Calu3 (cell line): ENCODE results near the gene FAHD2A. TPM values are rescaled to one million over a fixed set of nuclear protein-coding genes. Genes with fewer than 3 reads are reported as not detected.

Source experiments
- BruUV-seq: library from RNA; stranded (reverse); fragments of 400-500 nt; replicated peaks from 2 replicates; lab custom pipeline; 2021; lab: Mats Ljungman, UMichigan
- CTCF ChIA-PET: fragments of 300-600 bp; sonication (Branson Sonifier 250); formaldehyde crosslinking; loops from one replicate; lab custom pipeline; 2022; ENCODE audit warnings: antibody characterized with exemption; lab: Charles Lee
- DNase-seq: peaks from one replicate; pipeline ENCODE4 v3.0.0; 2022
- H3K27ac Mint-ChIP-seq: one replicate; pipeline ENCODE4 v1.8.0; 2022; ENCODE audit warnings: mixed read lengths; ENCODE audit not compliant: unreplicated experiment
- H3K27me3 Mint-ChIP-seq: one replicate; pipeline ENCODE4 v1.8.0; 2022; ENCODE audit warnings: mixed read lengths; ENCODE audit not compliant: unreplicated experiment
- H3K36me3 Mint-ChIP-seq: one replicate; pipeline ENCODE4 v1.8.0; 2022; ENCODE audit warnings: mild to moderate bottlenecking, moderate library complexity, mixed read lengths; ENCODE audit not compliant: insufficient read depth, unreplicated experiment
- H3K4me1 Mint-ChIP-seq: one replicate; pipeline ENCODE4 v1.8.0; 2022; ENCODE audit warnings: mild to moderate bottlenecking, low read depth, mixed read lengths; ENCODE audit not compliant: unreplicated experiment
- H3K4me3 Mint-ChIP-seq: one replicate; pipeline ENCODE4 v1.8.0; 2022; ENCODE audit warnings: mild to moderate bottlenecking, low read depth, moderate library complexity, mixed read lengths; ENCODE audit not compliant: unreplicated experiment
- H3K9me3 Mint-ChIP-seq: one replicate; pipeline ENCODE4 v1.8.0; 2022; ENCODE audit warnings: low read depth, mixed read lengths; ENCODE audit not compliant: unreplicated experiment
- CTCF ChIP-seq: fragments of 200-600 bp; IDR thresholded peaks from one replicate; pipeline ENCODE4 v1.8.0; 2022; ENCODE audit warnings: antibody characterized with exemption; ENCODE audit not compliant: unreplicated experiment
- intact Hi-C: fragments of 100-400 bp; cut with micrococcal nuclease; formaldehyde crosslinking; loops from one replicate; pipeline ENCODE4 v1.10.0; 2022; ENCODE audit not compliant: unreplicated experiment
- total RNA-seq: library from RNA; stranded (reverse); gene quantifications from 2 replicates; pipeline ENCODE4 v1.2.3, GENCODE V29; 2022

FAHD2A gene
- total RNA-seq, 1 experiment from 2014 or later: 29.1 TPM

GRCh38 chr2:95388856-95389244, 13.7 kb upstream of the FAHD2A start:
- Mint-ChIP-seq H3K36me3 (no peaks in the 10 kb centered on the region), H3K4me3 (no peak overlapping the region), H3K27ac (no peak overlapping the region), H3K4me1 (no peaks in the 10 kb centered on the region), H3K9me3 (no peaks in the 10 kb centered on the region), H3K27me3 (no peaks in the 10 kb centered on the region)
- CTCF ChIA-PET: interaction anchor here (0.6 to 1.3 kb wide), 5 partner anchors 9 to 157 kb away, joined by 3 to 5 read pairs (median 3); partner anchors contain the start of gene FAHD2A
- no TSS peak for BruUV-seq
- intact Hi-C loops: no loop called here
- DNase-seq: no peak
- no peak for TF ChIP-seq CTCF

GRCh38 chr2:95389245-95390119, 13.0 kb upstream of the FAHD2A start:
- intact Hi-C loops: no loop called here
- no TSS peak for BruUV-seq
- Mint-ChIP-seq H3K9me3 (no peaks in the 10 kb centered on the region), H3K27me3 (no peaks in the 10 kb centered on the region), H3K4me1 (no peaks in the 10 kb centered on the region), H3K36me3 (no peaks in the 10 kb centered on the region), H3K4me3 (no peak overlapping the region), H3K27ac (no peak overlapping the region)
- peak; percentile 64 for DNase-seq
- peak; percentile 81 for TF ChIP-seq CTCF
- CTCF ChIA-PET: interaction anchor here (0.6 to 1.3 kb wide), 6 partner anchors 9 to 1160 kb away, joined by 3 to 5 read pairs (median 3); partner anchors contain the start of gene FAHD2A

GRCh38 chr2:95390272-95390880, 12.1 kb upstream of the FAHD2A start:
- peaks cover 5% of the 10 kb centered on the region for H3K27me3 Mint-ChIP-seq
- intact Hi-C loops: no loop called here
- CTCF ChIA-PET: no interaction called here

GRCh38 chr2:95390881-95391321, 11.6 kb upstream of the FAHD2A start:
- no peak for DNase-seq
- Mint-ChIP-seq H3K4me3 (no peak overlapping the region), H3K4me1 (no peaks in the 10 kb centered on the region), H3K36me3 (no peaks in the 10 kb centered on the region), H3K27me3 (peaks cover 11% of the 10 kb centered on the region), H3K27ac (no peak overlapping the region), H3K9me3 (no peaks in the 10 kb centered on the region)
- CTCF ChIA-PET: no interaction called here
- no TSS peak for BruUV-seq
- intact Hi-C loops: no loop called here
- no peak for TF ChIP-seq CTCF

More at GRCh38 chr2:95390272-95390880, 12.1 kb upstream of the FAHD2A start:
- DNase-seq: no peak
- no TSS peak for BruUV-seq
- TF ChIP-seq CTCF: no peak
- H3K27ac Mint-ChIP-seq: no peak overlapping the region
- H3K36me3 Mint-ChIP-seq: no peaks in the 10 kb centered on the region
- no peak overlapping the region for H3K4me3 Mint-ChIP-seq
- H3K9me3 Mint-ChIP-seq: no peaks in the 10 kb centered on the region
- no peaks in the 10 kb centered on the region for H3K4me1 Mint-ChIP-seq
